Loucy (cell line): Measurements from ENCODE around the gene DMRTC2.

ENCODE experiments used
- CTCF ChIP-seq: fragments of 200-600 bp; sonication (generic); conservative IDR thresholded peaks from 2 replicates; pipeline ENCODE4 v1.5.1; 2014; ENCODE audit warnings: mild to moderate bottlenecking, antibody characterized with exemption, low read length
- EZH2phosphoT487 ChIP-seq: fragments of 200-600 bp; IDR thresholded peaks from 2 replicates; pipeline ENCODE4 v1.6.1; 2018; ENCODE audit warnings: antibody characterized with exemption, mild to moderate bottlenecking, moderate library complexity, borderline replicate concordance

GRCh38 chr19:41876847-41877832 lies 32.3 kb downstream of the DMRTC2 start, which contains the start of gene CD79A:
- TF ChIP-seq CTCF (no peak), EZH2phosphoT487 (no peak)
